ENCODE measurements around the gene MYLIP.
A peak's percentile ranks its signal among the peaks of the same experiment; 100 is the strongest.

MYLIP gene

DNA sequence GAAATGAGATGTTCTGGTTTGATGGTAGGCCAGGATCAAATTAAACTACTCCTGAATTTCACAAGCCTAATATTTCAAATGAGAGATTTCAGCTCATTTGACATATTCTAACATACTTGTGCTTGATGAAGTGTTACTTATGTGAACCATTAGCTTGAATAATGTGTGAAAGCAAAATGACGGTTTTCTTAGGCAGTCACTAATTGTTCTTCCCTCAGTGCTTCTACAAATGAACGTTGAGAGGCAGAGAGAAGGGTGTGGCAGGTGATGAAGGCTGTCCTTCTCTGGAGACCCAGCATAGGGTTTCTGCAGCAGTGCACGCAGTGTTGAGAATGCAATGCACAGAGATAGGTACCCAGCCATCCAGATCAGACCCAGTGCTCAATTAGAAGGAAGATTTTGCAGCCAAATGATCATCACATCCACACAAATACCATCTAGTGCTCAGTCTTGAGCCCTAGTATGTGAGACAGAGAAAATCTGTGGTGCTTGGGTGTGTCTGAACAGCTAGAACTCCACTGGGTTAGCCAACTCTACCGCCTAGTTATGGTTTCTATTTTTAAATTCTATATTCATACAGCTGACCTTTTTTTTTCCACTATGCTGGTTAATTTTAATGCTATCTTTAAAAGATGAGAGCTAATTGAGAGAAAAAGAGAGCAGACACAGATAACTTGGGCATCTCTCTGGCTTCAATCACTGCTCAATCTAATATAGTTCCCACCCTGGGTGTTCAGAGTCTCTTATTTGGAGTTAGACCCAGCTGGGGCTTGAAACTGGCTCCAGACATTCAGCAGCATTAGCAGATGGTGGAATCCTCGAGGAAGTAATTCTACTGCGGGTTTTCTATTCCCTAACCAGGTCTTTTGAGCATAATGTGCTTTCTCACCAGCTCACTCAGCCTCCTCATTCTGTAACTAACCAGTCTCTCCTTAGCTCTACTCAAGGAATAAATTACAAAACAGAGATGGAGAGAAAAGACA, 4.4 kb upstream of the MYLIP start:
- peaks cover 64% of the 10 kb centered on the region for H3K27me3 Mint-ChIP-seq (ENCODE audit: low read depth)
- H3K27ac Mint-ChIP-seq = no peak overlapping the region
- H3K9me3 Mint-ChIP-seq = no peaks in the 10 kb centered on the region
- H3K4me3 Mint-ChIP-seq = no peak overlapping the region
- H3K36me3 Mint-ChIP-seq (ENCODE audit: low read depth) = no peaks in the 10 kb centered on the region
- peaks cover 8% of the 10 kb centered on the region for H3K4me1 Mint-ChIP-seq (ENCODE audit: low read depth)

DNA sequence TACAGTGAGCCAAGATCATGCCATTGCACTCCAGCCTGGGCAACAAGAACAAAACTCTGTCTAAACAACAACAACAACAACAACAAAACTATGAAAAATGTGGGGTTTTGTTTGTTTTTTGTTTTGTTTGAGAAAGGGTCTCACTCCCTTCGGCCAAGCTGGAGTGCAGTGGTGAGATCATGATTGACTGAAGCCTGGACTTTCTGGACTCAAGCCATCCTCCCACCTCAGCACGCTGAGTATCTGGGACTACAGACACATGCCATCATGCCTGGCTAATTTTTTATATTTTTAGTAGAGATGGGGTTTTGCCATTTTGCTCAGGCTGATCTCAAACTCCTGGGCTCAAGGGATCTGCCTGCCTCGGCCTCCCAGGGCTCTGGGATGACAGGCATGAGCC, 2.8 kb upstream of the MYLIP start:
- Mint-ChIP-seq H3K9me3 (no peaks in the 10 kb centered on the region), H3K36me3 (ENCODE audit: low read depth) (peaks cover 4% of the 10 kb centered on the region), H3K4me1 (ENCODE audit: low read depth) (peaks cover 18% of the 10 kb centered on the region), H3K4me3 (no peak overlapping the region), H3K27ac (no peak overlapping the region), H3K27me3 (ENCODE audit: low read depth) (peaks cover 56% of the 10 kb centered on the region)

DNA sequence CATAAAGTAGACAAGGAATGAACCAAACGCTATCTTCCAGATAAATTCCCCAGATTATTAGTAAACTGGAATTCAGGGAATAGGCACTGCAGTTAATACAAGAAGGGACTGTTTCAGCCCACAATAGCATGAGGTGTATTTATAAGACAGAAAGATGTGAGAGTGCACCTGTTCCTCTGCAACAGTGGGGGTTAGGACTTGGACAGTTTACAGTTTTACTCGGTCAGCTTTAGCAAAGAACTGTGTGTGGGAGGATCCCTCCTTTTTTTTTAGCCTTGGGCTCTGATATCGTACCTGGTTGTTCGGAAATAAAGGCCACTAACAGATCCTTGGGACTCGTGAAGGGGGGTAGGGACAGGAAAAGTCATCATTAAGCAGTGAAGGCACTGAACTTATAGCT, 2.0 kb upstream of the MYLIP start:
- Mint-ChIP-seq H3K4me3 (no peak overlapping the region), H3K36me3 (ENCODE audit: low read depth) (peaks cover 10% of the 10 kb centered on the region), H3K9me3 (no peaks in the 10 kb centered on the region), H3K4me1 (ENCODE audit: low read depth) (peaks cover 24% of the 10 kb centered on the region), H3K27ac (no peak overlapping the region), H3K27me3 (ENCODE audit: low read depth) (peaks cover 48% of the 10 kb centered on the region)

DNA sequence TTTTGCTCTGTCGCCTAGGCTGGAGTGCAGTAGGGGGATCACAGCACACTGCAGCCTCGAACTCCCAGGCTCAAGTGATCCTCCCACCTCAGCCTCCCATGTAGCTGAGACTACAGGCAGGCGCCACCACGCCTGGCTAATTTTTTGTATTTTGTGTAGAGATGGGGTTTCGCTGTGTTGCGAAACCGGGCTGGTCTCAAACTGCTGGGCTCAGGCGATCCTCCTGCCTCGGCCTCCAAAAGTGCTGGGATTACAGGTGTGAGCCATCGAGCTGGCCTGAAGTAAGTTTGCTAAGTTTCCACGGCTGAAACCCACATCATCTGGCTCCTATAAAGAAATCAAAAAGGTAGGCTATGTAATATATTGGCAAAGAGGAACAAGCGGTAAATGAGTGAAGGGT, 1.4 kb upstream of the MYLIP start:
- Mint-ChIP-seq H3K4me3 (peak overlapping the region; percentile 51), H3K36me3 (ENCODE audit: low read depth) (peaks cover 14% of the 10 kb centered on the region), H3K27ac (no peak overlapping the region), H3K9me3 (no peaks in the 10 kb centered on the region), H3K4me1 (ENCODE audit: low read depth) (peaks cover 26% of the 10 kb centered on the region), H3K27me3 (ENCODE audit: low read depth) (peaks cover 42% of the 10 kb centered on the region)

DNA sequence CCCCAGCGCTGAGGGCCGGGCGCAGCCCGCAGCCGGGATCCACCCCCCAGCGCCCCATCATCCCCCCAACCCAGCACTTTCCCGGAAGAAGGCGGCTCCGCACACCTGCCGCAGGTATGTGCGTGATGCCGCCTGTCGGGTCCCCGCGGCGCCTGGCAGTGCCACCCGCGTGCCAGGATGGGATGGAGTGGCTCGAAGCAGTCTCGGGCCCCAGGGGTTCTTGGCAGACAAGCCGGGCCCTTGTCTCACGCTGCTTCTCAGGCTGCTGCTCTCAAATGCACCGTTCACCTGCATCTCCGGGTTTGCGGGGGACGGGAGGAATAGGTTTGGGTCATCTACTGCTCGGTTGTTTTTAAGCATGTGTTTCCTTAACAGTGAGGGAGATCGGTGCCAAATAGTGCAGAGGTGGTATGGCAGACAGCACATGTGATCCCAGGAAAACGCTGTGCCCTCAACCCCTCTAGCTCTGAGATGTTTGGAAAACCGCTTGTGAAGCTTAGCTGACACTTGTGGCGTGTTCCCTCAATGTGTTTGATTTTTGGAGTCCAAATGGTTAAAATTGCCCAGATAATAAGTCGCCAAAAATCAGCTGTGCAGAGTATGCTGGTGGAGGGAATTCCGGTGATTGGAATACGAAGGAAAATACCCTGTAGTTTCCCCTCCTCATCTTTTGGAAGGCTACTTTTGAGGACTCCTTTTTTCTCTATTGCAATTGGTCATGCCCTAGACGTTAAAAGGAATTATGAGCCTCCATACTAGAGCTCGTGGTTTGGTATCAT, 926 bp downstream of the MYLIP start:
- H3K36me3 Mint-ChIP-seq (ENCODE audit: low read depth) = peaks cover 27% of the 10 kb centered on the region
- H3K9me3 Mint-ChIP-seq = no peaks in the 10 kb centered on the region
- peak overlapping the region; percentile 89 for H3K4me3 Mint-ChIP-seq
- peaks cover 20% of the 10 kb centered on the region for H3K27me3 Mint-ChIP-seq (ENCODE audit: low read depth)
- H3K27ac Mint-ChIP-seq = peak overlapping the region; percentile 84
- H3K4me1 Mint-ChIP-seq (ENCODE audit: low read depth) = peaks cover 44% of the 10 kb centered on the region

DNA sequence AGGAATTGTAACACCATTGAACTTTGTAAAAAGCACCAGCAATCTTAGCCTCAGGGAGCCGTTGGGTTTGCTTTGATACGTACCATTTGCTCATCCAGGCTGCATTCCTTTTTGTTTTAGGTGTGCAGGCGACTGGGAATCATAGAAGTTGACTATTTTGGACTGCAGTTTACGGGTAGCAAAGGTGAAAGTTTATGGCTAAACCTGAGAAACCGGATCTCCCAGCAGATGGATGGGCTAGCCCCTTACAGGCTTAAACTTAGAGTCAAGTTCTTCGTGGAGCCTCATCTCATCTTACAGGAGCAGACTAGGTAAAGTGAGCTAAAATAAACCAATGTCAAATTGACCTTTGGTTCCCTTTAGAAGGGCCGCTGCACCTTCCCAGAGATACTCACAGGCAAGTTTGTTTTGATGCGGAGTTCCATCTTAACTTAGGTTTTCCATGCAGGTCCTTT, 1.6 kb downstream of the MYLIP start:
- H3K27ac Mint-ChIP-seq = peak overlapping the region; percentile 84
- H3K4me1 Mint-ChIP-seq (ENCODE audit: low read depth) = peaks cover 51% of the 10 kb centered on the region
- peaks cover 30% of the 10 kb centered on the region for H3K36me3 Mint-ChIP-seq (ENCODE audit: low read depth)
- H3K4me3 Mint-ChIP-seq = peak overlapping the region; percentile 89
- no peaks in the 10 kb centered on the region for H3K9me3 Mint-ChIP-seq
- H3K27me3 Mint-ChIP-seq (ENCODE audit: low read depth) = peaks cover 18% of the 10 kb centered on the region

DNA sequence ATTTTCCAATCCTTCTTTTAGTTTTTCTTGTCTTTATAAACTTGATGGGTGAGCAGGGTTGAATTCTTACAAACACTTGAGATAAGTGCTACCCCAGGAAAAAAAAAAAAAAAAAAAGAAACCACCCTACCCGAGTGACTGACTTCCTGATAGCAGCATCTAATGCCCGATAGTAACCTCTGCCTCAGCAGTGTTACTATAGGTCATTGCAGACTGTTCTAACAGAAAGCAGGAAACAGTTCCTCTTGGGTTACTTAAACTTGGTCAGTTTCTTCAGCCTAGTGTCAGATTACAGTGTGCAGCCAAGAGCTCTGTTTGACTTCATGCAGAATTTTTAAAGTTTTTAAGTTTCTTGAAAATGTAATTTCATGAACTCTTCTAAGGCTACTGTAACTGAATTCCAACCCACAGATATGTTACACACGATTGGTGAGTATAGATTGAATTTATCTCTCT, 2.1 kb downstream of the MYLIP start:
- Mint-ChIP-seq H3K4me1 (ENCODE audit: low read depth) (peaks cover 53% of the 10 kb centered on the region), H3K27ac (peak overlapping the region; percentile 84), H3K36me3 (ENCODE audit: low read depth) (peaks cover 30% of the 10 kb centered on the region), H3K9me3 (no peaks in the 10 kb centered on the region), H3K4me3 (peak overlapping the region; percentile 89), H3K27me3 (ENCODE audit: low read depth) (peaks cover 18% of the 10 kb centered on the region)

DNA sequence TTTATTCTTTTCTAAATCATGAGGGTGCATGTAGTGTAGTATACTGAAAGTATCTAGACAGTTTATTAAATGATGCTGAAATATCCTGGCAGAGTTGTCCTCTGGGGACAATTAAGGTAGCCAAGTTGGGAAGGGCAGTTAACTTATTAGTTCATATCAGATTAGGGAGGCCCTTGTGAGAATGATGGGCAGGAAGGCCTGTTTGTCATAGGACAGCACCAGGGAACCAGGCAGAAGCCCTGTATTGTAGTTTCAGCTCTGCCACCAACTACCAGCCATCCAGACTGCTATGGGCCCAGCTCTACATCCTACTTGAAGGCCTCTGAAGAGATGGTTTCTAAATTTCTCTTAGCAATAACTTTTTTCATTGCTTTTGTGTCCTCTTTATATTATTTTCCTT, 4.0 kb downstream of the MYLIP start:
- H3K9me3 Mint-ChIP-seq = no peaks in the 10 kb centered on the region
- H3K27ac Mint-ChIP-seq = peak overlapping the region; percentile 15
- peaks cover 4% of the 10 kb centered on the region for H3K27me3 Mint-ChIP-seq (ENCODE audit: low read depth)
- peaks cover 30% of the 10 kb centered on the region for H3K36me3 Mint-ChIP-seq (ENCODE audit: low read depth)
- H3K4me1 Mint-ChIP-seq (ENCODE audit: low read depth) = peaks cover 66% of the 10 kb centered on the region
- peak overlapping the region; percentile 15 for H3K4me3 Mint-ChIP-seq

DNA sequence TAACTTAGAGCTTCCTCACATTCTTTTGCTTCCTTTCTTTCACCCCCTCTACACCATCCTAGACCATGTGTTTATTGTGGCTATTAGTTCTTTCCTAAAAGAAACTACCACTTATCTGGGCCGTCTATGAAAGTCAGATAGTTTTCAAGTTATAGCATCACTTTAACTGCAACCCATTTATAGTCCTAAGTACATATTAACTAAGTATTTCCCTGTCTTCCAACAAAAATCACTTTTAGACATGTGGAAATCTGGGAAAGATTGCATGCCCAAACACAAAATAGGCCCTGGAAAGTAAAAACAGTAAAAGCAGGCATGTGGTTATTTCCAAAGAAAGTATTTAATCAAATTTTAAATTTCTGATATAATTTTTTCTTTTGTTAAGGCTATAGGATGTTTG, 5.5 kb downstream of the MYLIP start:
- Mint-ChIP-seq H3K9me3 (no peaks in the 10 kb centered on the region), H3K27ac (no peak overlapping the region), H3K36me3 (ENCODE audit: low read depth) (peaks cover 30% of the 10 kb centered on the region), H3K27me3 (ENCODE audit: low read depth) (no peaks in the 10 kb centered on the region), H3K4me3 (no peak overlapping the region), H3K4me1 (ENCODE audit: low read depth) (peaks cover 73% of the 10 kb centered on the region)

DNA sequence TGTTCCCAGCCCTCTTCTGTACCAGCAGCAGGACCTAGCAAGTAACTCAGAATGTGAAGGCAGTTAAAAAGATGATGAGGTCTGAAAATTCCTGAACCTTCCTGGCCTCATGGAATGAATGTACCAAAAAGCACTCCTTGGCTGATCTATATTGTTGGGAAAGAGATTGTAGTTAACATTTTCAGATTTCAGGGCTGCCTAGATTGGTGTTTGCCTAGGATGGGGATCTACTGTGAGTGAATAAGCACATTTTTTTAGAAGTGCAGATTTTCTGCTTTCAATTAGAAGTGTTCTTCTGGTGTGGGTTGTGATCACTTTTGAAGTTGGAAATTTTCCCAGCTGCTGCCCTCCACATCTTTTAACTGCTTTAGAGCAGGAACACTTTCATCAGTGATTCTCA, 6.2 kb downstream of the MYLIP start:
- Mint-ChIP-seq H3K27me3 (ENCODE audit: low read depth) (no peaks in the 10 kb centered on the region), H3K9me3 (no peaks in the 10 kb centered on the region), H3K27ac (no peak overlapping the region), H3K36me3 (ENCODE audit: low read depth) (peaks cover 30% of the 10 kb centered on the region), H3K4me3 (no peak overlapping the region), H3K4me1 (ENCODE audit: low read depth) (peaks cover 71% of the 10 kb centered on the region)

DNA sequence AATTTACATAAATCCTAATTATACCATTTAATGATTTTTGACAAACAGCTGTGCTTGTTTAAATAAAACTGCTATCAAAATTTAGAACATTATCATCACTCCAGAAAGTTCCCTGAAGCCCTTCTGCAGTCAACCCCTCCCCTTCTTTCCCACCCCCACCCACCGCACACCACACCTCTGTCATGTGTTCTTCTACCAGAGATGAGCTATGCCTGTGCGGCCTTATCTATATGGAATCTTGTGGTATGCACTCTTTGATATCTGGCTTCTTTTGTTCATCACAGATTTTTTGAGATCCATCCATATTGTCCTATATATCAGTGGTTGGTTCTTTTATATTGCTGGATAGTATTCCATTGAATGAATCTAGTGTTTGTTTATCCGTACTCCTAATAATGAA, 7.2 kb downstream of the MYLIP start:
- H3K4me1 Mint-ChIP-seq (ENCODE audit: low read depth) = peaks cover 71% of the 10 kb centered on the region
- peaks cover 33% of the 10 kb centered on the region for H3K36me3 Mint-ChIP-seq (ENCODE audit: low read depth)
- peak overlapping the region; percentile 69 for H3K4me3 Mint-ChIP-seq
- H3K27ac Mint-ChIP-seq = peak overlapping the region; percentile 84
- H3K9me3 Mint-ChIP-seq = no peaks in the 10 kb centered on the region
- H3K27me3 Mint-ChIP-seq (ENCODE audit: low read depth) = no peaks in the 10 kb centered on the region

DNA sequence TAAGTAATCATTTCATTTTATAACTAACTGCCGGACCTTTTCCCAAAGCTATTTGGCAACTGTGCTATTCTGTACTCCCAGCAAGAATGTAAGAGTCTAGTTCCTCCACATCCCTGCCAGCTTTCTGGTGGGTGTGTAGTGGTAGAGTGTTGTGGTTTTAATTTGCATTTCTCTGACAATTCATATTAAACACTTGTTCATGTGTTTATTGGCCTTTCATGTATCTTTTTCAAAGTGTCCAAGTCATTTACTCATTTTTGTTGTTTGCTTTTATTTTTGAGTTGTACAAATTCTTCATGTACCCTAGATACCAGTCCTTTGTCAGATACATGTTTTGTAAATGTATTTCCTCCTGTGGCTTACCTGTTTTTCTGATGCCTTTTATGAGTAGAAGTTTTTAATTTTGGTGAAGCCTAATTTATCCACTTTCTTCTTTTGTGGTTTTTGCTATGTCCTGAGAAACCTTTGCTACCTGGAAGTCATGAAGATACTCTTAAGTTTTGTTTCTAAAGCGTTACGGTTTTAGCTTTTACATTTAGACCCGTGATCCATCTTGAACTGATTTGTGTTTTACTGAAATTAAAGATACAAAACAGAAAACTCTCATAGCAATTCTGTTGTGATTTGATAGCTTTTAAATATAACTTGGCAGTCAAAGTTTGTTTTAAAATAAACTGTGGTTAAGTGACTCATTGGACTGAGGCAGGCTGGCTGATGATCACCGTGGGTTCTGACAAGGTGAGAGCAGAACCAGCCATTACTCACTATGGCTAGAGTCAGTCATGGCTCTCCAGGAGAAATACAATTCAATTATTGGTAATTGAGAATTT, 8.0 kb downstream of the MYLIP start:
- no peaks in the 10 kb centered on the region for H3K27me3 Mint-ChIP-seq (ENCODE audit: low read depth)
- peak overlapping the region; percentile 84 for H3K27ac Mint-ChIP-seq
- peaks cover 33% of the 10 kb centered on the region for H3K36me3 Mint-ChIP-seq (ENCODE audit: low read depth)
- no peaks in the 10 kb centered on the region for H3K9me3 Mint-ChIP-seq
- peaks cover 65% of the 10 kb centered on the region for H3K4me1 Mint-ChIP-seq (ENCODE audit: low read depth)
- peak overlapping the region; percentile 69 for H3K4me3 Mint-ChIP-seq

DNA sequence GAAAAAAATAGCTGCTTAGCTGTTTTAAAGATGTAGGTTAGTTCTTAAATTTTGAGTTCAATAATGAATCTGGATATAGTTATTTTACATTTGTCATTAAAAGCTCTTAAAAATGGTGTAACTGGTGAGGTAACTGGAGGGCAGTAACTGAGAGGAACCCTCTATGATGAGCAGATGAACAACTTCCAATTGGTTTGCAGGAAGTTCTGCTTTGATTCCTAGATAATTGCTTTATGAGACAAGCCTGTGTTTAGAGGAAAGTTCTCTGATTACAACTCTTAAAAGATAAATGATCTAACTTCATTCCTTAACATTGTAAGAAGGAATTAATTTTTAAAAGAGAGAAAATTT, 8.5 kb downstream of the MYLIP start:
- H3K4me3 Mint-ChIP-seq = peak overlapping the region; percentile 69
- H3K27ac Mint-ChIP-seq = peak overlapping the region; percentile 84
- peaks cover 33% of the 10 kb centered on the region for H3K36me3 Mint-ChIP-seq (ENCODE audit: low read depth)
- H3K27me3 Mint-ChIP-seq (ENCODE audit: low read depth) = no peaks in the 10 kb centered on the region
- H3K4me1 Mint-ChIP-seq (ENCODE audit: low read depth) = peaks cover 63% of the 10 kb centered on the region
- H3K9me3 Mint-ChIP-seq = no peaks in the 10 kb centered on the region

DNA sequence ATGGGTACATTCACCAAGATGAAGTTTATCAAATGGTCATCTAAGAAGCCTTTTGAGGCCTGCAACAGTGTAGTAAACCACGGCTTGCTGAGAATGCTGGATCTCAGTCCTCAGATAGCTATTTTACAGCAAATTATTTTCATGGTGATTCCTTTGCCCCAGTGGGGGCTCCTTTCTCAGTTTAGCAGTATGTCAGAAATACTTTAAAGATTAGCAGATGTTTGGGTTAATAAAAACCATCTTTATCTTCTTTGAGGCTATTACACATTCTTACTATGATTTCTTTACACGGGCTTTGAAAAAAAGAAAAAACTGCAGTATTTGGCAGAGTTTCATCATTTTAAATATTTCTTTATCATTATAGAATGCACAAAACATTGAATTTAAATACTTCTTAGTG, 10.7 kb downstream of the MYLIP start:
- no peaks in the 10 kb centered on the region for H3K27me3 Mint-ChIP-seq (ENCODE audit: low read depth)
- H3K27ac Mint-ChIP-seq = no peak overlapping the region
- H3K4me1 Mint-ChIP-seq (ENCODE audit: low read depth) = peaks cover 48% of the 10 kb centered on the region
- H3K36me3 Mint-ChIP-seq (ENCODE audit: low read depth) = peaks cover 36% of the 10 kb centered on the region
- no peak overlapping the region for H3K4me3 Mint-ChIP-seq
- no peaks in the 10 kb centered on the region for H3K9me3 Mint-ChIP-seq

Measured in T-helper 1 cell treated with Interleukin-12 subunit alpha and Interleukin-12 subunit beta and Interleukin-4 antibody, amounts not matched to agents 30 μg/mL and 1 μg/mL, for 36 hours (primary cell).